Stimulated activated CD8-positive, alpha-beta memory T cell treated with anti-CD3 and anti-CD28 coated beads, Interleukin-4, amount 100 ng/mL, for 24 hours (primary cell): ENCODE data around the gene CKAP4.

Experiments used
- DNase-seq: peaks from one replicate; pipeline ENCODE4 v3.0.0-alpha.2; 2020; ENCODE audit warnings: low read depth

Gene CKAP4

DNA sequence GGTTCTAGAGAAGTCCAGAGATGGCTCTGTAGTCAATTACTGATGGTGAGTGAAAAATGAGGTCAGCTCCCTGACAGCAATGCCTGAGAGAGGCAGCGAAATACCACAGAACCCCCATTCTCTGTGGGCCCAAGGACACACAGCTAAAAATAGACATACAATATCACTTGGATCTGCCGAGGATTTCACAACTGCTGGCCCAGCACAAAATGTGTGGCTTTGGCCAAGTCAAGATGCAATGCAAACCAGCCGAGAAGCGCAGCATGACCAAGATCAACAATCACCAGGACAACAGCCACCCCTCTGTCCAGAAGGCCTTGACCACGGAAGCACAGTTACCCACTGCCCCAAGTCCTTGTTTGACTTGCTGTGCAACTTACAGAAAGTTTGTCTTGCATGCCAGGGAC, 52.2 kb downstream of the CKAP4 start:
- DNase-seq, result no peak

DNA sequence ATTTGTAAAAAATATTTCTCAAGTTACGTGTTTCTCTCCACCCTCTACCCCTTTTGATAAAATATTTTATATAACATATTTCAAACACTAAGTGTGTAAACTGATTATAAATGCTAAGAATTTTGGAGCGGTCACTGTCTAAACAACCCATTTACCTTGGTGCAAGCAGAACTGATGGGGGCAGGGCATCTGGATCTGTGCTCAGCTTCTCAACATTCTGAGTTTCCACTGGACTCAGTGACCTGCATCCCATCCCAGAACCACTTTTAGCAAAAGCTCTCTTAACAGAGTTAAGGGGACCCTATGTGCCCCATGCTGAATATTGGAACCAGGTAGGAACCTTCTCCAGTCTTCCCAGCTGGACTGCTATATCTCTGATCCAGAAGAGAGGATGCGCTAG, 53.5 kb downstream of the CKAP4 start:
- DNase-seq, result no peak

DNA sequence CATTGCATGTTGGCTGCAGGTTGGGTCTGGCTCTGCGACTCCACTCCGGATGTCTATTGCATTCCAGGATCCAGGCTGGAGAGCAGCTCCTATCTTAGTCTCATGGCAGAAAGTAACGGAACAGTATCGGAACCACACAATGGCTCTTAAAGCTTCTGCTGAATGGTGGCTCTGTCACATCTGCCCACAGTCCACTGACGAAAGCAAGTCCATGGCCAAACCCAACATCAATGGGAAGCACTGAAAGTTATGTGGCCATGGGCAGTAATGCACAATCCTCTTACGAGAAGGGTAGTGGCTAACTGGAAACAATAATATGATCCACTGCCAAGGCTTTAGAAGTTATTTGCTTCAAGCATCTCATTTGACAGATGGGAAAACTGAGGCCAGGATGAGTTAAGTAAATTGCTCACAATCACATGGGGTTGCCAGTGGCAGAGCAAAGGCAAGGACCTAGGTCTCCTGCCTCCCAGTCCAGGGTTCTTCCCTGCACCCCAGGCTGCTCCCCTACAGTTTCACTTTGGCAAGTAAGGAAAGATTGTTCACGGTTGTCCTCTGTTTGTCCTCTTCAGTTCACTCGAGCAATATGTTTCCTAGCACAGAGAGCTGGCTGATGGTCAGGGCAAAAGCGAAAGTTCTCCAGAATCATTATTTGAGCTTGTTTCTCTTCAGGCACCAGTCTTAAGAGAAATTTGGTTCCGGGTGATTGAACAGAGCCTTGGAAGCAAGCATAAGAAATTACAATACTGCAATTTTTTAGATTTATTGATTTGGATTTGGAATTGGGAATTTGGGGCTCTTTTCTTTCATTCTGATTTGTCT, 54.2 kb downstream of the CKAP4 start:
- DNase-seq, result no peak

DNA sequence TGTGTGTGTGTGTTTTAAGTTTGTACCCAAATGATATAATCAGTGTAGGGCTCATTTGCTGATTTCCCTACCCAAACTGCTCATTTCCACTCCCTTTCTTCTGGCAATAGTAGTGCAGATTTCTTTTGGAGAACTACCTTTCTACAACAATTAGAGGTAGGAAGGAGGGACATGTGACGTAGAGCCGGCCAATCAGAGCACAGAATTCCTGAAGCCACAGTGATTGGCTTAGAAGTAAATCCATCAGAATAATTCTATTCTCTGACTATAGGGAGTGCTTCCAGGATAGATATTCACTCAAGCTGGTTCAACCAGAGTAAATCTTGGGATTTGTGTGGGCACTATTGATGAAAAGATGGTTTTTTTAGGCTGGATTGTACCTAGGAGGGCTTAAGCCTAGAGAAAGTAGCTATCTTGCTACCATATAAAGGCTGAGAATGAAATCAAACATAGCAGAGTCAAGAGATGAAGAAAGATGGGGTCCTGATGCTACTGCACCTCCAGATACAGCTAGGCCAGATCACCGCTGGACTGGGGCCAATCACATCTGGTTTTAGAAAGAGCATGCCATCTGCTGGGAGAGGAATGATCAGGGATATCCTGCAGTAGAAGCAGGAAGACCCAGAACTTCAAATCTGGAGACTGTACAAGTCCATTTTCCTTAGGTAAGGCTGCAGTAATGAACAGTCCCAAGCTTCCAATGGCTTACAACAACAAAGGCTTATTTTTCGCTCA, 55.0 kb downstream of the CKAP4 start:
- no peak for DNase-seq

DNA sequence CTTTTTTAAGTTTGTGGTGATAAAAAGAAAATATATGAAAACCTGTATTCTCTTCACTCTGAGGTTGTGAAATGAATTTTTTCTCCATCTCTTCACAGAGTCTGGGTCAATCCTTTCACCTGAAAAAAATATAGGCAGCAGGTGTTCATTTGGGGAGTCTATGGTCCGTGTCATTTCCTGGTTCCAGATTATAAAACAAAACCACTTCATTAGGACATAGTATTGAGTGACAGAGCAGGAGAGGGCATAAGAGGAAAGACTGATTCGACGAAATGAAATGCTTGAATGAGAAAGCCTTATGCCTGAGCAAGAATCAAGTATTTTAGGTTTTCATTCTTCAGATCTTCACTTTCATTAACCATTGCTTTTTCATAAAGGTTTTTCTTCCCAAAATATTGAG, 57.2 kb downstream of the CKAP4 start:
- no peak for DNase-seq

DNA sequence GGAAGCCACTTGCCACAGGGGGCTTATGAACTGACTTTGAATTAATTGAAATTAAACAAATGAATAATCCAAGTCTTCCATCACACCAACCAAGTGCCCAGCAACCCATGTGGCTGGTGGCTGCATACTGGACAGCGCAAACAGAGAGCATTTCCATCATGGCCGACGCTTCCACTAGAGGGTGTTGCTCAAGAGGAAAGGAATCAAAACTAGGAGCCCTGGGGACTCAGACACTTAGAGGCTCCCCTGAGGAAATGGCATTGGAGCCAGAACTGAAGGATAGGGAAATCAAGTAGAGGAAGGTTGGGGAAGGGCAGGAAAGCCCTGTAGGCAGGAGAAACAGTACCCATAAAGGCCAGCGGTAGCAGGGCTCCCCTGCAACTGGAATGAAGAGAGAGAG, 58.5 kb downstream of the CKAP4 start:
- no peak for DNase-seq

DNA sequence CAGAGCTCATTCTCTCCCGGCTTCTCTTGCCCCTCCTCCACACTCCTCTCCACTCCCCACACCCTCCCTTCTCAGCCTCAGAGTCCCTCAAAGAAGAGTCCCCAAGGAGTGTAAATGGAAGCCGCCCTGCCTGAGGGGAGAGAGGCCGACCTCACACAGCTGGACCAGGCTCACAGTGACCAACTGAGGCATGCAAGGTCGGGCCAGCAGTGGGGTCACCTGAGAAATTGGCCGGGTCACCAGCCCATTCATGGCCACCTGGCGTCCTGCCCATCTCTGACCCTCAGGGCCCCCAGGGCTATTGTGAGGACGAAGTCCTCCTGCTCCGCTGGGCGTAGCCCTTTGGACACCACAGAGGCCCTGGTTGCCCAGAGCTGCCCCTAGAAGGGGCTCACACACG, 59.6 kb downstream of the CKAP4 start:
- DNase-seq, result no peak
